Bronchial epithelial cell (primary cell): ENCODE data around the gene TRAPPC3L. TPM values are rescaled to one million over a fixed set of nuclear protein-coding genes. Genes with fewer than 3 reads are reported as not detected.

Source experiments
- DNase-seq: peaks from one replicate; pipeline ENCODE4 v3.0.0-alpha.2; 2010; ENCODE audit warnings: low read depth
- FAIRE-seq: peaks from 2 replicates; lab custom pipeline; 2011; peaks lifted over from hg19 to GRCh38; lab: Jason Lieb, UNC
- H3K27me3 ChIP-seq: 2 replicates; pipeline ENCODE4 v1.5.1; 2011; ENCODE audit warnings: low read length; ENCODE audit not compliant: control insufficient read depth, insufficient read depth
- H3K36me3 ChIP-seq: 2 replicates; pipeline ENCODE4 v1.5.1; 2011; ENCODE audit warnings: low read length; ENCODE audit not compliant: control insufficient read depth, insufficient read depth
- H3K4me3 ChIP-seq: 2 replicates; pipeline ENCODE4 v1.5.1; 2011; ENCODE audit warnings: mild to moderate bottlenecking, low read depth, low read length, control low read depth
- total RNA-seq: library from RNA; depleted of rRNA; stranded (reverse); fragments of >200 nt; gene quantifications from 2 replicates; pipeline ENCODE4 v1.2.1, GENCODE V29; 2014
- TF ChIP-seq, protein P1 (sequence below): IDR thresholded peaks from 2 replicates; pipeline ENCODE4 v1.5.1; 2011; ENCODE audit warnings: mild to moderate bottlenecking, moderate library complexity, low read length, control low read depth, inconsistent platforms; ENCODE audit not compliant: insufficient read depth, severe bottlenecking

Gene TRAPPC3L
- total RNA-seq, 1 donor from 2014 or later = not detected

DNA sequence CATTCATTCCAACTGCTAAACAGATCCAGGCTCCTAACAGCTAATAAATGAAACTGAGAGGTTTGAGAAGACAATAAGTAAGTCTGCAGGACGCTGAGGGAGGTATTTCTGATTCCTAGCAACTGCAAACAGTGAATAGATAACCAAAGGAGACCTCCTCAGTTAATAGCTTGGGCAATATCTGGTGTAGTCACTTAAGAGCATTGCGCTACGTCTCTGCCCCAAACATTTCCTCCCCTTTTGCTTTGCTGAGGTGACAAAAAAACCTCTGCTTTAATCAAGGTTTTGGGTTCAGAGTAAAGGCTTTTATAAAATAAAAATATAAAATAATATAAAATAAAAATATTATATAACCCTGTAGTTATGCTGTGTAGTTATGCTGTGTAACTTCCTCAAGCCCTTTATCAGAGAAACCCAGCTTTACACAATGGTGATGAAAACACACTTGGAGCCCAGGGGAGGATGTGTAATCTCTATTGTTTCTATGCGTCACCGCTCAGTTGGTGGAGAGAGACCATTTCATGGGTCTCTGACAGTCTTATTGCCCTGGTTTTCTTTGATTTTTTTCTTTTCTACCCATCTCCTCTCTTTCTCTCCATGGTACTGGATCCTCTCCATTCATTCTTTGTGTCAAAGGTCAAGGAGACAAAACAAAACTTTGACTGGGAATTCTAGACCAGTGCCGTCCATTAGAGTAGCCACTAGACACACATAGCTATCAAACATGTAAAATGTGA, 53.0 kb downstream of the TRAPPC3L start:
- TF ChIP-seq, protein P1, sequence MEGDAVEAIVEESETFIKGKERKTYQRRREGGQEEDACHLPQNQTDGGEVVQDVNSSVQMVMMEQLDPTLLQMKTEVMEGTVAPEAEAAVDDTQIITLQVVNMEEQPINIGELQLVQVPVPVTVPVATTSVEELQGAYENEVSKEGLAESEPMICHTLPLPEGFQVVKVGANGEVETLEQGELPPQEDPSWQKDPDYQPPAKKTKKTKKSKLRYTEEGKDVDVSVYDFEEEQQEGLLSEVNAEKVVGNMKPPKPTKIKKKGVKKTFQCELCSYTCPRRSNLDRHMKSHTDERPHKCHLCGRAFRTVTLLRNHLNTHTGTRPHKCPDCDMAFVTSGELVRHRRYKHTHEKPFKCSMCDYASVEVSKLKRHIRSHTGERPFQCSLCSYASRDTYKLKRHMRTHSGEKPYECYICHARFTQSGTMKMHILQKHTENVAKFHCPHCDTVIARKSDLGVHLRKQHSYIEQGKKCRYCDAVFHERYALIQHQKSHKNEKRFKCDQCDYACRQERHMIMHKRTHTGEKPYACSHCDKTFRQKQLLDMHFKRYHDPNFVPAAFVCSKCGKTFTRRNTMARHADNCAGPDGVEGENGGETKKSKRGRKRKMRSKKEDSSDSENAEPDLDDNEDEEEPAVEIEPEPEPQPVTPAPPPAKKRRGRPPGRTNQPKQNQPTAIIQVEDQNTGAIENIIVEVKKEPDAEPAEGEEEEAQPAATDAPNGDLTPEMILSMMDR = no peak
- H3K27me3 ChIP-seq = no peaks in the 10 kb centered on the region
- DNase-seq = no peak
- FAIRE-seq = no peak
- H3K4me3 ChIP-seq = no peak overlapping the region
- H3K36me3 ChIP-seq = no peaks in the 10 kb centered on the region

DNA sequence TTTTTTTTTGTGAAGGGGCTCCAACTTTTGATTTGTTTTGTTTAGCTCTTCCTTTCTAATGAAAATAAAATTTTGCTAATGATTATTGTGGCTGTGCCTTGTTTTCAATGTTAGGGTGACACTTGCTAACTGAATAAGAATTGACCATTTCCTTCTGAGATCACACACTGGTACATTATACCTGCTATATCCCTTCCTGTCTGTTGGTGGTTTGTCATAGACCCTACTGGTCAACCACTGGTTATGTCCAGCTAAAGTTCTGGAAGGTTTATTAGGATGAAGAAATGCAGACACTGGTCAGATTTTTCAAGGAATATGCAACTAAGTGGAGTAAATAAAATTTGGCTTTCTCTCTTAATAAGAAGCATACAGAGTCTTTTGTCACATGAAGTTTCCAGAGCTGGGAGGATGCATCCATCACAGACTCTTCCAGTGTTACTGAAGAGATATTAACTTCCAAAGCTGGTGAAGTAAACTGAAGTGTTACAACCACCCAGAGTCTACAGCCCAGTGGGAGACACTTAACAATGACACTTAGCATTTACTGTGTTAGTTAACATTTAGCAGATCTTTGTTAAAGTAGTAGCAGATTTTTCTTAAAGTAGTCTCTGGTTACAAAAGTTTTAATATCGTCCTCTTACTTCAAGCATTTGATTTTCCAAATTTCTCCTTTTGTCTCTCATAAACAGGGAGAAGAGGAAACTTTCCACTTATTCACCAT, 53.7 kb downstream of the TRAPPC3L start:
- no peak for FAIRE-seq
- TF ChIP-seq, protein P1 = no peak

DNA sequence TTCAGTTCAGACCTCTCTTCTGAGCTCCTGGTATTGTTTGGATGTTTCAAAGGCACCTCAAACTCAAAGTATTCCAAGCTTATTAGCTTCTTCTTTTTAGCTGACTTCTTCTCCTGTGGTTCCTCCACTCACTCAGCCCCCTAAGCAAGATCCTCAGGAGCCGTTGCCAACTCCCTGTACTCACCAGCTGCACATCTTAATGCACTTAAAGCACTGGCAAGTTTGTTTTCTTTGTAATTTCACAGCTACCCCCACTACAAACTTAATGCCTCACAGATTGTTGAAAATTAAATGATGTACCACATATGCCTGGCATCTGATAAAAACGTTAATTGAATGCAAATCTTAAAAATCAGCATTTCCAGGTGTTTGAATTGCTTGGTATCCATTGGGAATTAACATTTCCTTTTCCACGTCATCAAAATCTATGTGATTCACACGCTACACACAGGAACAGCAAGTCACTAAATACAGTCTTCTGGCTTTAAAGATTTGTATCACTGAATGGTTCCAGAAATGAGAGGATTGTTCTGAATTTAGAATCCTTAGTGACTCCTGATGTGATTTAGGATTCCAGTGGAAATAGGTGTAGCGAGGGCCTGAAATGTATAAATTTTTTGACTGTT, 59.8 kb downstream of the TRAPPC3L start:
- FAIRE-seq (no peak), DNase-seq (no peak)
- H3K36me3 ChIP-seq = no peaks in the 10 kb centered on the region
- no peak overlapping the region for H3K4me3 ChIP-seq
- peaks cover 3% of the 10 kb centered on the region for H3K27me3 ChIP-seq
- TF ChIP-seq, protein P1 = no peak

More for the DNA sequence above, 53.7 kb downstream of the TRAPPC3L start:
- H3K27me3 ChIP-seq = no peaks in the 10 kb centered on the region
- H3K4me3 ChIP-seq = no peak overlapping the region
- DNase-seq = no peak
- H3K36me3 ChIP-seq = no peaks in the 10 kb centered on the region

DNA sequence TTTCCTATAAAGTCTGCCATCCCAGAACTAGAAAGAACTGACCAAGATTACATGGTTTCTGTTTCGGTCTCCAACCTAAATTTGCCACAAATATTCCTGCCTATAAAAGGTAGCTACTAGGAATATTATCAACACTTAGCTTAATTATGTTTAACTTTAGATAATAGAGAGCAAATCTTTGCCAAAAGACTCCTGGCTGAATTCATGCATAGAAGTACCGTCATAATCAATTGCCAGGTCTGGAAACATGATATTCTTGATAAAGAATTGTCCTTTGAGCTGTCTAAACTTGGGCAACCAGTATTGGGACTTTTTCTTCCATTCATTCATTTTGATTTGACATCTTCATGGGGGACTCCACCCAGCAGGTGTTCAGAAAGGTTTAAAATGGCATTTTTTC, 61.9 kb downstream of the TRAPPC3L start:
- H3K4me3 ChIP-seq = no peak overlapping the region
- TF ChIP-seq, protein P1 = no peak
- DNase-seq (no peak), FAIRE-seq (no peak)
- no peaks in the 10 kb centered on the region for H3K36me3 ChIP-seq
- peaks cover 4% of the 10 kb centered on the region for H3K27me3 ChIP-seq

DNA sequence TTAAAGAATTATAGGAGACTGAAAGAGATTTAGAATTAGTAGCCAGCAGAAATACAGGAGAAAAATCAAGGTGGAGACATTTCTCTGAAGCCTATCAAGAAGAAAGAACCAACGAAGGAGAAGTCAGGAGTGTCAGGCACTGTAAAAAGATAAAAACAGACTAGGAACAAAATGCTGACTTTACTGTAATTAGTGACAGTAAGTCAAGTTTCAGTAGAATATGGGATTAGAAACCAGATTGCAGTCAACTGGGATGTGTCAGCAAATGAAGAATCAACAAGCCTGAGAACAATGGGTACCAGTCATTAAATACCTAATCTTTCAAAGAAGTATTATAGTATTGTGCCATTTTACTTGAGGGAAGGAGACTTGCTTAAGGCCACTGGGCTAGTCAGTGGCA, 62.7 kb downstream of the TRAPPC3L start:
- DNase-seq (no peak), FAIRE-seq (no peak)
- Histone ChIP-seq H3K27me3 (peaks cover 4% of the 10 kb centered on the region), H3K36me3 (no peaks in the 10 kb centered on the region), H3K4me3 (no peak overlapping the region)
- TF ChIP-seq, protein P1 = no peak
